Activated CD8-positive, alpha-beta T cell treated with anti-CD3 and anti-CD28 coated beads for 36 hours (primary cell): Measurements from ENCODE around the gene C9orf40. TPM values are rescaled to one million over a fixed set of nuclear protein-coding genes. Genes with fewer than 3 reads are reported as not detected.
A peak's percentile ranks its signal among the peaks of the same experiment; 100 is the strongest.

Source experiments
- ATAC-seq: fragments of 200-7000 bp; cut with Tn5 transposase; one replicate; pipeline ENCODE4 v1.10.0; 2021; ENCODE audit warnings: mild to moderate bottlenecking, moderate library complexity
- CTCF ChIA-PET: fragments of 350-600 bp; sonication (Branson Sonifier 250); formaldehyde crosslinking; loops from one replicate; lab custom pipeline; 2021; ENCODE audit warnings: antibody characterized with exemption; lab: Charles Lee
- POLR2A ChIA-PET: fragments of 350-600 bp; sonication (Branson Sonifier 250); formaldehyde crosslinking; loops from one replicate; lab custom pipeline; 2021; ENCODE audit warnings: antibody characterized with exemption; lab: Charles Lee
- DNase-seq: peaks from one replicate; pipeline ENCODE4 v3.0.0-alpha.2; 2020
- H3K27ac Mint-ChIP-seq: one replicate; pipeline ENCODE4 v1.8.0; 2021; ENCODE audit warnings: mild to moderate bottlenecking, mixed read lengths
- H3K27me3 Mint-ChIP-seq: one replicate; pipeline ENCODE4 v1.8.0; 2021; ENCODE audit warnings: mixed read lengths
- H3K36me3 Mint-ChIP-seq: one replicate; pipeline ENCODE4 v1.8.0; 2021; ENCODE audit warnings: low read depth, mixed read lengths
- H3K4me1 Mint-ChIP-seq: one replicate; pipeline ENCODE4 v1.8.0; 2021; ENCODE audit warnings: low read depth, mixed read lengths
- H3K4me3 Mint-ChIP-seq: one replicate; pipeline ENCODE4 v1.8.0; 2021; ENCODE audit warnings: mild to moderate bottlenecking, moderate library complexity, mixed read lengths
- H3K9me3 Mint-ChIP-seq: one replicate; pipeline ENCODE4 v1.8.0; 2021; ENCODE audit warnings: mixed read lengths
- CTCF ChIP-seq: fragments of 200-600 bp; IDR thresholded peaks from one replicate; pipeline ENCODE4 v1.8.0; 2022; ENCODE audit warnings: antibody characterized with exemption, mild to moderate bottlenecking
- intact Hi-C: fragments of 100-400 bp; cut with micrococcal nuclease; formaldehyde crosslinking; loops from one replicate; pipeline ENCODE4 v1.10.0; 2022
- total RNA-seq, 2 experiments: library from RNA; stranded (reverse); gene quantifications; one replicate each; pipeline ENCODE4 v1.2.3, GENCODE V29; 2021

C9orf40 gene
- 10 to 100 TPM; 18.6 to 20.9 TPM for total RNA-seq

GRCh38 chr9:74952201-74953151, at the start of gene C9orf40:
TSS of gene C9orf40 (minus strand) at chr9:74952912. CDS start at chr9:74952611, 301 bp downstream.
- ATAC-seq, result peak; percentile 93
- Mint-ChIP-seq H3K36me3 (peaks cover 19% of the 10 kb centered on the region), H3K4me3 (peak within 1 kb of the TSS; percentile 92), H3K9me3 (no peaks in the 10 kb centered on the region), H3K4me1 (peaks cover 30% of the 10 kb centered on the region), H3K27me3 (no peaks in the 10 kb centered on the region), H3K27ac (peak within 1 kb of the TSS; percentile 88)
- DNase-seq, result peak; percentile 91
- intact Hi-C loops, result loop anchor here (2.0 to 5.0 kb wide), 2 partner anchors 74 to 135 kb away; partner anchors contain the start of genes NMRK1 and OSTF1
- ChIA-PET POLR2A (interaction anchor here (0.5 to 2.0 kb wide), 13 partner anchors 9 to 199 kb away, joined by 3 to 10 read pairs (median 4); partner anchors contain the start of gene CARNMT1), CTCF (interaction anchor here (0.8 to 7.6 kb wide), 20 partner anchors 9 to 224 kb away, joined by 3 to 68 read pairs (median 4); partner anchors contain the start of genes CARNMT1, NMRK1 and OSTF1)
- TF ChIP-seq CTCF, result peak; percentile 89

- Mint-ChIP-seq H3K27ac (no peak overlapping the region), H3K9me3 (no peaks in the 10 kb centered on the region), H3K4me3 (no peak overlapping the region), H3K36me3 (peaks cover 16% of the 10 kb centered on the region), H3K27me3 (no peaks in the 10 kb centered on the region), H3K4me1 (no peaks in the 10 kb centered on the region)
- intact Hi-C loops, result loop anchor here (2.0 kb wide), 1 partner anchor 225 kb away; no protein-coding TSS in a partner anchor
- DNase-seq, result no peak
- ChIA-PET CTCF (interaction anchor here (0.6 to 12.1 kb wide), 10 partner anchors 9 to 227 kb away, joined by 3 to 161 read pairs (median 4); no protein-coding TSS in a partner anchor), POLR2A (no interaction called here)
- peak; percentile 87 for TF ChIP-seq CTCF
- ATAC-seq, result peak; percentile 91
These were observed 49.2 kb upstream of the C9orf40 start for GRCh38 chr9:75001719-75002421.

- TF ChIP-seq CTCF, result no peak
- DNase-seq, result no peak
- Mint-ChIP-seq H3K4me3 (no peak overlapping the region), H3K9me3 (no peaks in the 10 kb centered on the region), H3K4me1 (no peaks in the 10 kb centered on the region), H3K27me3 (no peaks in the 10 kb centered on the region), H3K36me3 (peaks cover 19% of the 10 kb centered on the region), H3K27ac (no peak overlapping the region)
- ChIA-PET CTCF (interaction anchor here (0.9 to 12.1 kb wide), 8 partner anchors 12 to 226 kb away, joined by 3 to 161 read pairs (median 4); no protein-coding TSS in a partner anchor), POLR2A (no interaction called here)
- no peak for ATAC-seq
- intact Hi-C loops, result no loop called here
These were observed 48.1 kb upstream of the C9orf40 start for GRCh38 chr9:75000835-75001234.

GRCh38 chr9:74985041-74985440, 32.3 kb upstream of the C9orf40 start:
- Mint-ChIP-seq H3K36me3 (peaks cover 31% of the 10 kb centered on the region), H3K4me1 (peaks cover 3% of the 10 kb centered on the region), H3K4me3 (no peak overlapping the region), H3K27ac (no peak overlapping the region), H3K27me3 (no peaks in the 10 kb centered on the region), H3K9me3 (no peaks in the 10 kb centered on the region)
- intact Hi-C loops, result no loop called here
- ATAC-seq, result no peak
- ChIA-PET POLR2A (no interaction called here), CTCF (no interaction called here)
- no peak for DNase-seq
- TF ChIP-seq CTCF, result no peak
